Kidney (tissue), 14 donors: ENCODE data around the gene WNT1. TPM values are rescaled to one million over a fixed set of nuclear protein-coding genes. Genes with fewer than 3 reads are reported as not detected.

Source experiments
- DNase-seq, 5 donors: peaks; one replicate each; pipeline ENCODE4 v3.0.0-alpha.2; 2013 to 2020
- FAIRE-seq: peaks from 2 replicates; lab custom pipeline; 2012; peaks lifted over from hg19 to GRCh38; lab: Jason Lieb, UNC
- H3K27ac ChIP-seq, 2 donors: one replicate each; pipeline ENCODE4 v1.7.0; 2013; ENCODE audit warnings: low read depth in 2 of 2, low read length in 2 of 2, inconsistent platforms in 1 of 2
- H3K27me3 ChIP-seq: one replicate; pipeline ENCODE4 v1.7.1; 2013; ENCODE audit warnings: low read length, inconsistent platforms; ENCODE audit not compliant: control insufficient read depth, insufficient read depth
- H3K36me3 ChIP-seq, 3 donors: one replicate each; pipeline versions ENCODE4 v1.7.0 to v1.7.1; 2013; ENCODE audit warnings: low read length in 3 of 3, control low read depth in 1 of 3, inconsistent platforms in 1 of 3; ENCODE audit not compliant: insufficient read depth in 3 of 3, control insufficient read depth in 2 of 3
- H3K4me1 ChIP-seq, 3 donors: one replicate each; pipeline versions ENCODE4 v1.7.0 to v1.7.1; 2013; ENCODE audit warnings: low read length in 3 of 3, inconsistent platforms in 1 of 3, low read depth in 1 of 3; ENCODE audit not compliant: control insufficient read depth in 2 of 3, insufficient read depth in 2 of 3
- H3K4me3 ChIP-seq, 3 donors: one replicate each; pipeline versions ENCODE4 v1.7.0 to v1.8.1; 2013; ENCODE audit warnings: low read length in 3 of 3, control low read depth in 1 of 3, inconsistent platforms in 1 of 3
- H3K9ac ChIP-seq, 3 donors: one replicate each; pipeline versions ENCODE4 v1.7.0 to v1.7.1; 2013; ENCODE audit warnings: low read length in 3 of 3, control low read depth in 1 of 3, inconsistent platforms in 1 of 3
- H3K9me3 ChIP-seq, 3 donors: one replicate each; pipeline versions ENCODE4 v1.7.0 to v1.7.1; 2013; ENCODE audit warnings: low read length in 3 of 3, control low read depth in 1 of 3, inconsistent platforms in 1 of 3; ENCODE audit not compliant: control insufficient read depth in 2 of 3, insufficient read depth in 1 of 3
- intact Hi-C: fragments of 100-400 bp; cut with DNase I; formaldehyde crosslinking; loops from one replicate; pipeline ENCODE4 v1.11.1; 2022
- polyA plus RNA-seq: library from polyadenylated mRNA; stranded (reverse); fragments of 350-450 nt; fragmentation: Illumina TruSeq; extraction: RNeasy Lipid Tissue Mini Kit (QIAGEN cat#74804); gene quantifications from one replicate; pipeline ENCODE4 v1.2.3, GENCODE V29; 2014; ENCODE audit warnings: low read depth, low replicate concordance; ENCODE audit not compliant: insufficient read depth
- total RNA-seq: library from RNA; stranded (reverse); fragmentation: NEBNext Ultra II Directional; extraction: Animal tissue kit (Norgen Biotek cat#: 25700); gene quantifications from one replicate; pipeline ENCODE4 v1.2.1, GENCODE V29; 2021
- TF ChIP-seq, protein P1 (sequence below): IDR thresholded peaks from 3 replicates; pipeline ENCODE4 v1.5.1; 2012; ENCODE audit warnings: mild to moderate bottlenecking, moderate library complexity, borderline replicate concordance; ENCODE audit not compliant: insufficient read depth; ENCODE audit errors: extremely low read depth
- donor health status: control.
- donor health status: control.
- donor health status: control.
- donor health status: control.
- donor health status: control.
- donor health status: DM: yes; HTN: yes; CAD: no.
- donor health status: Normal renal cell carcinoma (clear cell type).

WNT1 gene
- total and polyA plus RNA-seq, 2 donors from 2014 or later = not detected

DNA sequence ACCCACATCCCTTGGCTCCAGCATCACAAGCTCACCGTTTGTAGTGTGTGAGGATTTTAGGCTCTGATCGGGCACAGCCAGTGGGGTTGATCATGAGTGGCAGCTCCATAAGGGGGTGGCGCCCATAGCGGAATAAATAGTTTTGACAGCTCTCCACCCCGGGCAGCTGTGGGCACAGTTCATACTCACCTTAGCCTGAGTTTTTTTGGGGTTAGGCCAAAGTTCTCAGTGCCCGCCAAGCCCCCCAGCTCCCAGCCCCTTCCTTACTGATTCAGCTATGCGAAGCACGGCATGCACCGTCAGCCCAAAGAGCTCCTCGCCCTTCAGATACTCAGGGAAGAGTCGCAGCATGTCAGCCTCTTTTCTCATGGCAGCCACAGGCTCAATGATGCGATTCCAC is 46.4 kb downstream of the WNT1 start:
- DNase-seq (no peak), FAIRE-seq (no peak)
- Histone ChIP-seq H3K36me3 (peaks cover 8 to 65% (median 48%) of the 10 kb centered on the region in 3 donors), H3K4me1 (no peaks in the 10 kb centered on the region), H3K9me3 (no peaks in the 10 kb centered on the region), H3K27ac (no peak overlapping the region), H3K27me3 (no peaks in the 10 kb centered on the region), H3K9ac (no peak overlapping the region), H3K4me3 (no peak overlapping the region)
- TF ChIP-seq, protein P1, sequence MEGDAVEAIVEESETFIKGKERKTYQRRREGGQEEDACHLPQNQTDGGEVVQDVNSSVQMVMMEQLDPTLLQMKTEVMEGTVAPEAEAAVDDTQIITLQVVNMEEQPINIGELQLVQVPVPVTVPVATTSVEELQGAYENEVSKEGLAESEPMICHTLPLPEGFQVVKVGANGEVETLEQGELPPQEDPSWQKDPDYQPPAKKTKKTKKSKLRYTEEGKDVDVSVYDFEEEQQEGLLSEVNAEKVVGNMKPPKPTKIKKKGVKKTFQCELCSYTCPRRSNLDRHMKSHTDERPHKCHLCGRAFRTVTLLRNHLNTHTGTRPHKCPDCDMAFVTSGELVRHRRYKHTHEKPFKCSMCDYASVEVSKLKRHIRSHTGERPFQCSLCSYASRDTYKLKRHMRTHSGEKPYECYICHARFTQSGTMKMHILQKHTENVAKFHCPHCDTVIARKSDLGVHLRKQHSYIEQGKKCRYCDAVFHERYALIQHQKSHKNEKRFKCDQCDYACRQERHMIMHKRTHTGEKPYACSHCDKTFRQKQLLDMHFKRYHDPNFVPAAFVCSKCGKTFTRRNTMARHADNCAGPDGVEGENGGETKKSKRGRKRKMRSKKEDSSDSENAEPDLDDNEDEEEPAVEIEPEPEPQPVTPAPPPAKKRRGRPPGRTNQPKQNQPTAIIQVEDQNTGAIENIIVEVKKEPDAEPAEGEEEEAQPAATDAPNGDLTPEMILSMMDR = no peak
- intact Hi-C loops = no loop called here

GRCh38 chr12:49025463-49025862 is 47.3 kb downstream of the WNT1 start:
- Histone ChIP-seq H3K27ac (no peak overlapping the region), H3K4me3 (no peak overlapping the region), H3K9me3 (no peaks in the 10 kb centered on the region), H3K27me3 (no peaks in the 10 kb centered on the region), H3K36me3 (peaks cover 8 to 65% (median 51%) of the 10 kb centered on the region in 3 donors), H3K9ac (no peak overlapping the region), H3K4me1 (no peaks in the 10 kb centered on the region)
- no peak for DNase-seq
- intact Hi-C loops = no loop called here
- TF ChIP-seq, protein P1 = no peak
- no peak for FAIRE-seq

DNA sequence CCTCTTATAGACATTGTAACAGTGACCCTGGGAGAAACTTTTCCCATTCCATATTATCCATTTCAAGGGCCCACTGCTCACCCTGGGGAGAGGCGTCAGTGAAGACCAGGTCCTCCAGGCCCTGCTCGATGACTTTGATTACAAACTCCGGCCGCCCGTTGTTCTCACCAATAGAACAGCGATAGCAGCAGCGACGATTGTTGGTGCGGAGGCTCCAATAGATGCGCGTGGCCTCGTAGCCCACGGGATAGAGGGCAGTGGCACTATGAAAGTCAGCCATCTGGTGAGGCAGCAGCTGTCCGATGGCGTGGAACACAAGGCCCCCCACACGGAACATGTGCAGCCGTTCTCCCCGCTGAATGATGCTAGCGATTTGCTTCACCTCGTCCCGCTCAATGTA is 48.0 kb downstream of the WNT1 start:
- intact Hi-C loops = no loop called here
- FAIRE-seq = no peak
- no peak for DNase-seq
- Histone ChIP-seq H3K27me3 (no peaks in the 10 kb centered on the region), H3K36me3 (peaks cover 8 to 67% (median 51%) of the 10 kb centered on the region in 3 donors), H3K4me3 (no peak overlapping the region), H3K9ac (no peak overlapping the region), H3K9me3 (no peaks in the 10 kb centered on the region), H3K4me1 (no peaks in the 10 kb centered on the region), H3K27ac (no peak overlapping the region)
- TF ChIP-seq, protein P1 = no peak
